Naive thymus-derived CD4-positive, alpha-beta T cell (primary cell): ENCODE measurements around the gene PIK3R4. TPM values are rescaled to one million over a fixed set of nuclear protein-coding genes. Genes with fewer than 3 reads are reported as not detected.
A peak's percentile ranks its signal among the peaks of the same experiment; 100 is the strongest.

Experiments
- ATAC-seq: fragments of 150-1000 bp; cut with Tn5 transposase; 2 replicates; pipeline ENCODE4 v1.10.0; 2021; ENCODE audit warnings: mild to moderate bottlenecking, moderate library complexity
- CTCF ChIA-PET: fragments of 350-600 bp; sonication (Branson Sonifier 250); formaldehyde crosslinking; loops from one replicate; lab custom pipeline; 2021; ENCODE audit warnings: antibody characterized with exemption; lab: Charles Lee
- POLR2A ChIA-PET: fragments of 350-600 bp; sonication (Branson Sonifier 250); formaldehyde crosslinking; loops from one replicate; lab custom pipeline; 2021; ENCODE audit warnings: antibody characterized with exemption, inconsistent platforms; lab: Charles Lee
- DNase-seq, 9 donors: peaks; one replicate each; pipeline versions ENCODE4 v3.0.0 to v3.0.0-alpha.2; 2020 to 2022; ENCODE audit warnings: mixed read lengths in 1 of 9
- H3K27ac ChIP-seq: one replicate; pipeline ENCODE4 v1.7.0; 2013; ENCODE audit warnings: mild to moderate bottlenecking, low read depth, low read length, moderate library complexity
- H3K27me3 ChIP-seq, 2 donors: one replicate each; pipeline ENCODE4 v1.7.0; 2013; ENCODE audit warnings: low read length in 2 of 2, mild to moderate bottlenecking in 2 of 2, moderate library complexity in 2 of 2; ENCODE audit not compliant: control insufficient read depth in 2 of 2, insufficient read depth in 2 of 2
- H3K36me3 ChIP-seq, 3 experiments: 1 replicate in 2 of 3; 2 replicates in 1 of 3; pipeline ENCODE4 v1.7.0; 2013; ENCODE audit warnings: low read length in 3 of 3, mild to moderate bottlenecking in 3 of 3, moderate library complexity in 1 of 3; ENCODE audit not compliant: insufficient read depth in 3 of 3, control insufficient read depth in 2 of 3
- H3K4me1 ChIP-seq, 2 donors: one replicate each; pipeline ENCODE4 v1.7.0; 2013; ENCODE audit warnings: low read length in 2 of 2, mild to moderate bottlenecking in 2 of 2, moderate library complexity in 1 of 2; ENCODE audit not compliant: control insufficient read depth in 2 of 2, insufficient read depth in 2 of 2
- H3K4me3 ChIP-seq: 2 replicates; pipeline ENCODE4 v1.7.0; 2013; ENCODE audit warnings: mild to moderate bottlenecking, low read length
- H3K9me3 ChIP-seq, 3 experiments: 1 replicate in 2 of 3; 2 replicates in 1 of 3; pipeline ENCODE4 v1.7.0; 2013; ENCODE audit warnings: low read length in 3 of 3; ENCODE audit not compliant: control insufficient read depth in 2 of 3
- H3K27ac Mint-ChIP-seq, 9 donors: one replicate each; pipeline ENCODE4 v1.8.0; 2020 to 2022; ENCODE audit warnings: mixed read lengths in 9 of 9, mild to moderate bottlenecking in 8 of 9, moderate library complexity in 5 of 9, inconsistent platforms in 2 of 9
- H3K27me3 Mint-ChIP-seq, 5 donors: one replicate each; pipeline ENCODE4 v1.8.0; 2021 to 2022; ENCODE audit warnings: mixed read lengths in 5 of 5, mild to moderate bottlenecking in 1 of 5
- H3K36me3 Mint-ChIP-seq, 5 donors: one replicate each; pipeline ENCODE4 v1.8.0; 2020 to 2022; ENCODE audit warnings: mixed read lengths in 5 of 5, mild to moderate bottlenecking in 3 of 5, inconsistent platforms in 1 of 5
- H3K4me1 Mint-ChIP-seq, 7 donors: one replicate each; pipeline ENCODE4 v1.8.0; 2020 to 2022; ENCODE audit warnings: mixed read lengths in 7 of 7, mild to moderate bottlenecking in 3 of 7, inconsistent platforms in 1 of 7
- H3K4me3 Mint-ChIP-seq, 10 donors: one replicate each; pipeline ENCODE4 v1.8.0; 2020 to 2022; ENCODE audit warnings: mild to moderate bottlenecking in 10 of 10, mixed read lengths in 10 of 10, moderate library complexity in 6 of 10, inconsistent platforms in 2 of 10
- H3K9me3 Mint-ChIP-seq, 11 donors: one replicate each; pipeline ENCODE4 v1.8.0; 2020 to 2022; ENCODE audit warnings: mixed read lengths in 11 of 11, mild to moderate bottlenecking in 4 of 11, inconsistent platforms in 1 of 11, moderate library complexity in 1 of 11
- intact Hi-C, 2 donors: fragments of 100-400 bp; cut with micrococcal nuclease; formaldehyde crosslinking; loops; one replicate each; pipeline ENCODE4 v1.15.1; 2023
- polyA plus RNA-seq, 2 donors: library from polyadenylated mRNA; unstranded; fragments of 300-500 nt; fragmentation: Illumina TruSeq; gene quantifications; one replicate each; pipeline ENCODE4 v1.2.3, GENCODE V29; 2021
- total RNA-seq, 6 experiments: library from RNA in 5 of 6; stranded (reverse) in 5 of 6; gene quantifications; 1 replicate in 5 of 6; 2 replicates in 1 of 6; pipeline ENCODE4 v1.2.3 and lab custom pipeline; 2021 to 2026

The PIK3R4 gene
- total and polyA plus RNA-seq, 7 experiments from 2014 or later: 15.5 to 47.5 (median 27.5) TPM

- no peaks in the 10 kb centered on the region for H3K4me1 Mint-ChIP-seq
- H3K27ac Mint-ChIP-seq: no peak overlapping the region
- H3K4me3 Mint-ChIP-seq: no peak overlapping the region
- no peak for DNase-seq
- Histone ChIP-seq H3K4me3 (no peak overlapping the region), H3K27ac (no peak overlapping the region), H3K9me3 (no peaks in the 10 kb centered on the region), H3K4me1 (no peaks in the 10 kb centered on the region), H3K27me3 (no peaks in the 10 kb centered on the region), H3K36me3 (peaks cover 0 to 38% (median 0%) of the 10 kb centered on the region in 3 experiments)
- H3K27me3 Mint-ChIP-seq: no peaks in the 10 kb centered on the region
- intact Hi-C loops: no loop called here
- POLR2A ChIA-PET: no interaction called here
- H3K36me3 Mint-ChIP-seq: peaks cover 9 to 57% (median 37%) of the 10 kb centered on the region in 5 donors
- ATAC-seq: no peak
- CTCF ChIA-PET: no interaction called here
- no peaks in the 10 kb centered on the region for H3K9me3 Mint-ChIP-seq
Measured at GRCh38 chr3:130715616-130716015, 31.0 kb downstream of the PIK3R4 start.

DNA sequence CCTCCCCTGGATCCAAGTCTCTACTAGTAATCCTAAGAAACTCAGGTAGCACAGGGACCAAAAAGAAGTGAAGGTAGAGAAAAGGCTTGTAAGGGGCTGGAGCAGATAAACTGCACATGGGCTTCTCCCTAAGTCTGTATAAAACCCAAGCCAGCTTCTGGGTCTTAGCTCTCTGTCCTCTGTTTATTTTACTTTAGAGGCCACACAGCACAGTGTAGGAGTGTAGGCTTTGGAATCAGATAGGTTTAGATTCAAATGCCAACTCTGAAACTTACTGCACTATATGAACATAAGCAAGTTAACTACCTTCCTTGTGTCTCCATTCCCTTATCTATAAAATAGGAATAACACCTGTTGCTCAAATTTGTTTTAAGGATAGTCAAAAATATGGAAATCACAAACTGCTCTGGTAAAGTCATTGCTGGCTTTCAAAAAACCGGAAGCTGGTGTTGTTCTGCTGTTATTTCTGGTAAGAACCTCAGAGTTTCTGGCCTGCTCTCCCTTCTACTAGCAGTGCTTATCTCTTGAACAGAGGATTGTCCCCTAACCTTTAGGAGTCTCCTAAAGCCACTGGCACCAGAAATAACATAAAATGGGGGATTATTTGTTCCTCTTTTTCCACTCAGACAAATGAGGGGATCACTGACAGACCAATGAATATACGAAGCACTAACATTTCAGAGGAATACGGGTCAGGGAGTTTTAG, 33.8 kb downstream of the PIK3R4 start:
- H3K4me1 ChIP-seq: no peaks in the 10 kb centered on the region
- no peak for DNase-seq
- Mint-ChIP-seq H3K4me3 (no peak overlapping the region), H3K9me3 (no peaks in the 10 kb centered on the region), H3K27ac (peak overlapping the region in 1 of 9 donors; percentile 21), H3K36me3 (peaks cover 12 to 60% (median 43%) of the 10 kb centered on the region in 5 donors), H3K4me1 (no peaks in the 10 kb centered on the region), H3K27me3 (no peaks in the 10 kb centered on the region)
- intact Hi-C loops: no loop called here
- no peaks in the 10 kb centered on the region for H3K27me3 ChIP-seq
- H3K27ac ChIP-seq: no peak overlapping the region
- no peak overlapping the region for H3K4me3 ChIP-seq
- H3K36me3 ChIP-seq: peaks cover 0 to 27% (median 0%) of the 10 kb centered on the region in 3 experiments
- ChIA-PET POLR2A (no interaction called here), CTCF (no interaction called here)
- no peak for ATAC-seq
- no peaks in the 10 kb centered on the region for H3K9me3 ChIP-seq

DNA sequence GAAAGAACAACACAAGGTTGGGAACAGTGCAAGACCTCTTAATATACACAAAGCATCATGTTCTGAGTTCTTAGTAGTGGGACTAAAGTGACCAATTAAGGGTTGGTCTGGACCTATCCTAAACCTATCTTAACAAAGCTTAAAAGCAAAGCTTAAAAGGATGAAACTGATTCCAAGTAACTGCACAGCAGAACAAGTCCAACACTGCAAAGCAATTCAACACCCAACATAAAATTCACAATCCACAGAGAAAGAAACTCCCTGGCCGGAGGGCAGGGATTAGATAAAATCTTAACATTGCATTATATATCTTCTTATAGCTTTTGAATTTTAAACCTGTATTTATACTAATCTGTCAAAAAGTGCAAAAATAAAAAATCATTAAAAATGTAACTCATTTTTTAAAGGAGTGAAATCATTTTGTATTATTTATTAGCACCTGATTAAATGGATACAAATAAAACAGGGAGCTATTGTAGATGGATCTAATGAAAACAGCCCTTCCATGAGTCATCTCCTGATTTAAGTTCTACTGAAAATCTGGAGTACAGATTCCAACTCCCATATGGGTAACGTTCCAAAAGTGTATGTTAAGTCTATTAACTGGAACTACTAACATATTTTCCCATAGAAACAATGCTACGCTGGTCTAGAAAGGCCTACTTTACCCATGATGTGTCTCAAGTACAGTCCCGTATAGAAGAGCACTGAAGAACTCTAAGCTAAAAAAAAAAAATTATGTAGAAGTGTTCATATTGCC, 34.9 kb downstream of the PIK3R4 start:
- H3K27ac ChIP-seq: no peak overlapping the region
- peak overlapping the region in 1 of 9 donors; percentile 84 for H3K27ac Mint-ChIP-seq
- no peaks in the 10 kb centered on the region for H3K4me1 Mint-ChIP-seq
- peaks cover 0 to 23% (median 0%) of the 10 kb centered on the region in 3 experiments for H3K36me3 ChIP-seq
- no peaks in the 10 kb centered on the region for H3K9me3 ChIP-seq
- no peaks in the 10 kb centered on the region for H3K9me3 Mint-ChIP-seq
- H3K27me3 ChIP-seq: no peaks in the 10 kb centered on the region
- intact Hi-C loops: no loop called here
- POLR2A ChIA-PET: no interaction called here
- H3K27me3 Mint-ChIP-seq: no peaks in the 10 kb centered on the region
- H3K4me1 ChIP-seq: no peaks in the 10 kb centered on the region
- peaks cover 12 to 54% (median 36%) of the 10 kb centered on the region in 5 donors for H3K36me3 Mint-ChIP-seq
- CTCF ChIA-PET: interaction anchor here (0.6 kb wide), 1 partner anchor 1103 kb away, joined by 5 read pairs; no protein-coding TSS in a partner anchor
- DNase-seq (no peak), ATAC-seq (no peak)
- no peak overlapping the region for H3K4me3 Mint-ChIP-seq
- H3K4me3 ChIP-seq: no peak overlapping the region

DNA sequence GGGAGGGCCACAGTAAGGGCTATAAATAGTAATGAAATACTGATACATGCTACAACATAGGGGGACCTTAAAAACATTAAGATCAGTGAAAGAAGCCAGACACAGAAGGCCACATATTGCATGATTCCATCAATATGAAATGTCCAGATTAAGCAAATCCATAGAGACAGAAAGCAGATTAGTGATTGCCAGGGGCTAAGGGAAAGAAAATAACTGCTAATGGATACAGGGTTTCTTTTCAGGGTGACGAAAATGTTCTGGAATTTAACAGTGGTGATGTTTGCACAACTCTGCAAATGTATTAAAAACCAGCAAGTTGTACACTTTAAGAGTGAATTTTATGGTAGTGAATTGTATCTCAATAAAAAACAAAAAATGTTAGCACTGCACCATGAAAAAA, 37.0 kb downstream of the PIK3R4 start:
- H3K4me1 ChIP-seq: no peaks in the 10 kb centered on the region
- H3K4me1 Mint-ChIP-seq: no peaks in the 10 kb centered on the region
- H3K27me3 ChIP-seq: no peaks in the 10 kb centered on the region
- no peak overlapping the region for H3K4me3 Mint-ChIP-seq
- DNase-seq (no peak), ATAC-seq (no peak)
- H3K4me3 ChIP-seq: no peak overlapping the region
- H3K9me3 Mint-ChIP-seq: no peaks in the 10 kb centered on the region
- no peaks in the 10 kb centered on the region for H3K9me3 ChIP-seq
- CTCF ChIA-PET: no interaction called here
- peaks cover 0 to 17% (median 4%) of the 10 kb centered on the region in 3 experiments for H3K36me3 ChIP-seq
- no peak overlapping the region for H3K27ac ChIP-seq
- POLR2A ChIA-PET: no interaction called here
- H3K36me3 Mint-ChIP-seq: peaks cover 11 to 48% (median 31%) of the 10 kb centered on the region in 5 donors
- no peak overlapping the region for H3K27ac Mint-ChIP-seq
- intact Hi-C loops: no loop called here
- H3K27me3 Mint-ChIP-seq: no peaks in the 10 kb centered on the region

DNA sequence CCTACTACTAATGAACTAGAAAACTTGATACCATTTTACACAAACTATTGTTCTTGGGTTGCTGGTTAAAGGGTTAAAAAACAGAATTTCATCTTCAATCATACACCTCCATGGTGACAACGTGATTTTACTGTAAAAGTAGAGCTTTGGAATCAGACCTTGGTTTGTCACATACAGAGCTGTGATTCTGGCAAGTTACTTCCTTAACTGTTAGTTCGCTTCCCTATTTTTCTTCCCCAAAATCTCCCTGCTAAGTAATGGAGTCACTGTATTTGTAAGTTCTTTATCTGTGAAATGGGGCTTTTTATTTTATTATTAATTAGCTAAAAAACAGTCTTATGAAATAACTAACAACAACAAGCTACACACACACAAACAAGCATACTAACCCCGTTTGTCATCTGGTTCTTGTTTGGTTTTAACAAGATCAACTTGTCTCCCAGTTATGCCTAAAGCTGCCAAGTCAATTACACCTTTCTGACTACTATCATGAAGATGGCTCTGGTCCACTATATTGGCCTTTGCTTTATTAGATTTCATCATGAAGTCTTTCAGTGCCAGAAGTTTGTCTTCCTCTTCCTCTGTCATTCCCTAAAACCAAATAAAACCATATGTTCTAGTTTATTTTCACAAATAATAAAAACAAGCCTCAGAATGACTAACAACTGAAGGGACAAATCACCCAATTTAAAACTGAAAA, 38.6 kb downstream of the PIK3R4 start:
- DNase-seq (no peak), ATAC-seq (no peak)
- H3K9me3 ChIP-seq: no peaks in the 10 kb centered on the region
- Mint-ChIP-seq H3K9me3 (no peaks in the 10 kb centered on the region), H3K4me3 (no peak overlapping the region), H3K36me3 (peaks cover 12 to 50% (median 31%) of the 10 kb centered on the region in 5 donors), H3K27ac (no peak overlapping the region), H3K27me3 (no peaks in the 10 kb centered on the region), H3K4me1 (no peaks in the 10 kb centered on the region)
- H3K27me3 ChIP-seq: no peaks in the 10 kb centered on the region
- intact Hi-C loops: no loop called here
- peaks cover 4 to 20% (median 9%) of the 10 kb centered on the region in 3 experiments for H3K36me3 ChIP-seq
- CTCF ChIA-PET: no interaction called here
- POLR2A ChIA-PET: no interaction called here
- H3K4me3 ChIP-seq: no peak overlapping the region
- H3K27ac ChIP-seq: no peak overlapping the region
- H3K4me1 ChIP-seq: no peaks in the 10 kb centered on the region

- Histone ChIP-seq H3K27me3 (no peaks in the 10 kb centered on the region), H3K36me3 (peaks cover 4 to 28% (median 9%) of the 10 kb centered on the region in 3 experiments), H3K4me3 (no peak overlapping the region), H3K27ac (no peak overlapping the region), H3K9me3 (no peaks in the 10 kb centered on the region), H3K4me1 (no peaks in the 10 kb centered on the region)
- DNase-seq (no peak), ATAC-seq (no peak)
- H3K9me3 Mint-ChIP-seq: no peaks in the 10 kb centered on the region
- POLR2A ChIA-PET: no interaction called here
- H3K4me1 Mint-ChIP-seq: no peaks in the 10 kb centered on the region
- H3K27me3 Mint-ChIP-seq: no peaks in the 10 kb centered on the region
- H3K36me3 Mint-ChIP-seq: peaks cover 16 to 64% (median 45%) of the 10 kb centered on the region in 5 donors
- intact Hi-C loops: no loop called here
- no peak overlapping the region for H3K4me3 Mint-ChIP-seq
- CTCF ChIA-PET: no interaction called here
- no peak overlapping the region for H3K27ac Mint-ChIP-seq
Measured at GRCh38 chr3:130705501-130705900, 41.1 kb downstream of the PIK3R4 start.
